GM18861 (cell line): ENCODE results near the gene CDR2L.
"Not testable (repeated sequence)": the region's sequence is repeated elsewhere in the genome, so short reads cannot be mapped to it uniquely, and the experiment has no call there.

ENCODE experiments used
- ATAC-seq: cut with Tn5 transposase; IDR thresholded peaks from one replicate; pipeline ENCODE4 v1.9.1; 2021; ENCODE audit not compliant: unreplicated experiment

The CDR2L gene

DNA sequence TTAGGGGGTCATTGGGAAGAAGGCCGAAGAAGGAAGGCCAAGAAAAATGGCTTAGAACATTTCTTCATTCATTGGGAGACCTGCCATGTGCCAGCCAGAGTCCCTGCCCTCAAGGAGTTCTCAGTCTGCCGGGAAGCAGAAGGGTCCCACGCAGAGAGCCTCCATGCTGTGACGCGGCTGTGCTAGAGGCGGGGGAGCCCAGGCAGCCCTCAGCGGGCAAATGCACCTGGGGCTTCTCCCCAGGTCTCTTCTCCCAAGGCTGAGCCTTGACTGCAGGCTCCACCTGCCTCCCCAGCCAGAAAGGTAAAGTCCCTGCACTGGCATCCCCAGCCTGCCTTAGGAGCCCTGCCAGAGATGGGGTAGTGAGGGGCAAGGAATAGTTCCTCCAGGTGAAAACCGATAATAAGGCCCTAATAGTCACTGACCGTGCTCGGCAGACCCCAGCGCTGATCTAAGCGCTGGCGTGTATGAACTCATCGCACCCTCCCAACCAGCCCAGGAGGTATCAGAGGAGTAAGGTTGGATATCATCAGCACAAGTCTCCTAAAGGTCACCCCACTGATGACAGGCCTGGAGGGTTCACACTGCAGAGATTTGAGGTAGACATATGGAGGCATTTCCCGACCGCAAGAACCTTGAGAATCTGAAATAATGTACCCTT is 6.0 kb upstream of the CDR2L start:
- no peak for ATAC-seq

- no peak for ATAC-seq
Observed at GRCh38 chr17:74981979-74982662, 5.3 kb upstream of the CDR2L start.

DNA sequence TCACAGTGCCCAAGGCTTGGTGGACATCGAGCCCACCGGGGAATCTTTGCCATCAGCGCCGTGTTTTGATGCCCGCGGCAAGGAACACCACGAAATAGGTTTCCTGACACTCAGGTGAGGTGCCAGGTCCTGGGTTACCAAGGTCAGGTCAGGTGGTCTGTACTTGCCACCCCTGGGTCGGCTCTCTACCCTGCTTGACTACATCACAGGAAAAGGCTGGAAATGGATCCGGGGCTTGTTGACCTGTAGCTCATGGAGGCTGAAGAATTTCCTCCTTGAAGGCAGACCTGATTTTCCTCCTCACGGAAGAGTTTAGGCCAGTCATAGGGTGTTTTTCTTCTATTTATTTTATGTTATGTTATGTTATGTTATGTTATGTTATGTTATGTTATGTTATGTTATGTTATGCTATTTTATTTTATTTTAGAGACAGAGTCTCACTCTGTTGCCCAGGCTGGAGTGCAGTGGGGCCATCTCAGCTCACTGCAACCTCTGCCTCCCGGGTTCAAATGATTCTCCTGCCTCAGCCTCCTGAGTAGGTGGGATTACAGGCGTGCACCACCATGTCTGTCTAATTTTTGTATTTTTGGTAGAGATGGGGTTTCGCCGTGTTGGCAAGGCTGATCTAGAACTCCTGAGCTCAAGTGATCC is 4.6 kb upstream of the CDR2L start:
- not testable (repeated sequence) for ATAC-seq

DNA sequence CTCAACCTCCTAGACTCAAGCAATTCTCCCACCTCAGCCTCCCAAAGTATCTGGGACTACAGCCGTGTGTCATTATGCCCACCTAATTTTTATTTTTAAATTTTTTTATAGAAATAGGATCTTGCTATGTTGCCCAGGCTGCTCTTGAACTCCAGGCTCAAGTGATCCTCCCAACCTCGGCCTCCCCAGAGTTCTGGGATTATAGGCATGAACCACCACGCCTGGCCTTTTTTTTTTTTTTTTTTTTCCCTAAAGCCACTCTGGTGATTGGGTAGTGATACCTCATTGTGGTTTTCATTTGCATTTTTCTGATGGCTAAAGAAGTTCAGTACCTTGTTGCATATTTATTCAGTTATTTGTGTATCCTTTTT is 1.2 kb upstream of the CDR2L start:
- ATAC-seq: no peak

- no peak for ATAC-seq
Observed at GRCh38 chr17:74987909-74988711, 678 bp downstream of the CDR2L start.

DNA sequence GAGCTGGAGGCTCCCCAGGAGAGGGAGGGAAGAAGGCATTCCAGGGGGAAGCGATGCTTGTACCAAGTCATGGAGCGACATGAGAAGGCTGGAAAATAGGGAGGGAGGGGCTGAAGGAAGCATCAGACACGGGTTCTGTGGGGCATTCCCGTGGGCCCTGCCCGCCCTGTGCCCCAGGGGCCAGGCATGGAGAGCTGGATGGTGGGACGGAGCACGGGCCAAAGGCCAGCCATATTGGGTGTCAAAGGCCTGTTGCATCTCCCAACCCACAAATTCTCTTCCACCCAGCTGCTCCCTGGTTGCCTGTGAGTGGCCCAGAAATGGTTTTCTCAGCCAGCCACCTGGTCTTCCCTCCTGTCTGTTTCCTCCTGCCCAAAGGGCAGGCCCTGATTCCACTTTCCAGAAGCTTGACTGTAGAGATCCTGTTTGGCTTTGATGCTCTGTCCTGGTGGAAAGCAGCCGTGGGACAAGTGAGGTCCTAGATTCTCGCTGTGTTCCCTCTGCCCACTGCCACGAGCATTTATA is 3.2 kb downstream of the CDR2L start:
- ATAC-seq: no peak

DNA sequence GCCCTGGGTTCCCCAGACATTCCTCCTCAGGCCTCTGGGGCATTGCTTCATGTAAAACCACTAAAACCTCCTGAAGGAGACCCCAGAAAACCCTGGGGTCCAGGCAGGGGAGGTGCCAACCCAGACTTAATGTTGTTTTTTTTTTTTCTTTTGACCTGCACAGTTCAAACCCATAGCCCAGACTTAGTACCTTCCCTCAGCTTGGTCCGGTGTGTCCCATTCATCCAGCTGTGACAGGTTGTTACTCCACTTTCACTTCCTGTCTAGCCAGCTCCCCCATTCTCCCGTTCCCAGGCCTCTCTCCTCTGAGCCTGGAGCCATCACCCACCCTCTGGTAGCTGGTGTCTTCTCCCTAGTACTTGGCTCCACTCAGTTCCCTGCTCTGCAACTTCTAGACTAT is 4.8 kb downstream of the CDR2L start:
- ATAC-seq: no peak

- no peak for ATAC-seq
Observed at GRCh38 chr17:74994440-74994839, 7.0 kb downstream of the CDR2L start.

DNA sequence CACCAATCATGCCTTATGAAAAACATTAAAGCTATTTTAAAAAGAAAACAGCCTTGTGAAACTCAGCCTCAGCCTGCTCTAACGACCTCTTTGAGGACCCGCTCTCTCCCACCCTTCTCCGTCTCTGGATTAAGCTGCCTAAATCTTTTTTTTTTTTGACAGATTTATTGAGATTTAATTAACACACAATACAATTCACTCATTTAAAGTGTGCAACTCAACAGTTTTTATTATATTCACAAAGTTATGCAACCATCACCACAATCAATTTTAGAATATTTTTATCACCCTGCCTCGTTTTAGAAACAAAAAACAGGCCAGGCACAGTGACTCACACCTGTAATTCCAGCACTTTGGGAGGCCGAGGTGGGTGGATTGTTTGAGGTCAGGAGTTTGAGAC is 8.4 kb downstream of the CDR2L start:
- no peak for ATAC-seq

DNA sequence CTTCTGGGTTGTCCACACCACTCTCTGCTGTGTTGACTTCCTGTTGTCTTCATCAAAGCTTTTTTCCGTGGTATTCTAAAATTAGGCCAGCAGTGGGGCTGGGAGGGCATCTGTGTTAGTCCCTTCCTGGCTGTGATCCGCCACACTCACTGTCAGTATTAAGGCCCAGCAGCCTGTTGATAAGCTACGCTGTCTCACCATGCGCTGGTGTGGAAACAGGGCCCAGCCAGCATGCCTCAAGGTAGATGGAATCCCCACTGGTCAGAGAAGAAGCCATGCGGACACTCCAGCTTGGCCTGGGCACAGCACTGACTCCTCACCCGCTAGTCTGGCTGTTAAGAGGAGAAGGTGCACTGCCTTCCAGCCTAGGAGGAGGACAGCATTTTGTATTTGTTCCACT is 11.4 kb downstream of the CDR2L start:
- ATAC-seq: no peak

DNA sequence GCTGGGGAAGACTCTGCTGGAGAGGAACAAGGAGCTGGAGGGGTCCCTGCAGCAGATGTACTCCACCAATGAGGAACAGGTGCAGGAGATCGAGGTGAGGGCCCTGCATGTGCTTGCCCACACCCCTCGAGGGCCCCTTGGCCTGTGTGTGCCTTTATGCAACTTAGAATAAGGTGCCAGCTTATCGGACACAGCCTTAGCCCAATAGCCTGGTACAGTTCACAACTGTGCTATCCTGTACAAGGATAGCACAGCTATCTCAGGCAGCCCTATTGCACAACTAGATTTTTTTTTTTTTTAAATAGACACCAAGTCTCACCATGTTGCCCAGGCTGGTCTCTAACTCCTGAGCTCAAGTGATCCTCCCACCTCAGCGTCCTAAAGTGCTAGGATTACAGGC is 12.1 kb downstream of the CDR2L start:
- no peak for ATAC-seq

DNA sequence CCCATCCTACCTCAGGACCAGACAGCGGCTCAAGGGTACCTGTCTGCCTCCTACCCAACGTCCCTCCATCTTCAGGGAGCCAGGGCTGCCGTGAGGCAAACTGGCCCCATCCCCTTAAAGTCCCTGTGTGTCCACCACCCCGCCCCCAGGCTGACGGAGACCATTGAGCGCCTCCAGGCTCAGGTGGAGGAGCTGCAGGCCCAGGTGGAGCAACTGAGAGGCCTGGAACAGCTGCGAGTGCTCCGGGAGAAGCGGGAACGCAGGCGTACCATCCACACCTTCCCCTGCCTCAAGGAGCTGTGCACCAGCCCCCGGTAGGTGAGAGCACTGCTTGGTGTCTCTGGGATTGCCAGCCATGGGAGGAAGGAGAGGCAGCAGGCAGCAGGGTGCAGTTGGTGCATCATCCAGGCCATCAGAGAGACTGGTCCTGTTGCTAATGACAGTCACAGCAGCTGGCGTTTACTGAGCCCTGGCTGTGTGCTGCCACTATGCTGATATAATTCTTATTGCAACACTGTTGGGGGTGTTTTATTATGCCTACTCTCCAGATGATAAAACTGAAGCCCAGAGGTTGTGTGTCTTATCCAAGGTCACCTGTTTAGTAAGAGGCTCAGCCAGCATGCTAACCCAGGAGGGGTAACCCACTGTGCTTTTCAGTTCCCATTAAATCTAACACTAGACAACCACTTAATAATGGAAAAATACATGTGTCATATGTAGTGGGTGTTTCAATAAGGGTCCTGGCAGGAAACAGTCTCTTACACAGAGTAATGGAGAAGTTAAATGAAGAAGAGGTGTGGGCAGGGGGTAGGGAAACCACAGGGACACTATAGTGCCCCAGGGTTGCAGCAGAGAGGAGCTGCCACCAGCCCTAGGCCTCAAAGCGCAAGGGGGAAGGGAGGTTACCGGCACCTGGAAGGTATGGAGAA is 14.7 kb downstream of the CDR2L start:
- no peak for ATAC-seq

- ATAC-seq: no peak
Observed at GRCh38 chr17:75003070-75003956, 15.9 kb downstream of the CDR2L start.

DNA sequence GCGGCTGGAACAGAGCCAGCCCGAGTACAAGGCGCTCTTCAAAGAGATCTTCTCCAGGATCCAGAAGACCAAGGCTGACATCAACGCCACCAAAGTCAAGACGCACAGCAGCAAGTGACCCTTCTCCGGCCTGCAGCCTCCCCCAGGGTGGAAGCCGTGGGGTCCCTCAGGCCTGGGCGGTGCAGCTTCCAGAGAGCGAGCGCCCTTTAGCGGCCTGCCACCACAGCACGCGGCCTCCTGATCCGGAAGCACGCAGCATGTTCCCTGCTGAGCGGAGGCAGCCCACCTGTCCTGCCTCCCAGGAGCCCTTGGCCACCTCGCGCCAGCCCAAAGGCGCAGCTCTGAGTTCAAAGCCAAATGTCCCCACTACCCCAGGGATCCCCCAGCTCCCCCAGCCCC is 16.5 kb downstream of the CDR2L start:
- ATAC-seq: no peak

GRCh38 chr17:75004371-75004770 is 16.9 kb downstream of the CDR2L start:
- no peak for ATAC-seq

DNA sequence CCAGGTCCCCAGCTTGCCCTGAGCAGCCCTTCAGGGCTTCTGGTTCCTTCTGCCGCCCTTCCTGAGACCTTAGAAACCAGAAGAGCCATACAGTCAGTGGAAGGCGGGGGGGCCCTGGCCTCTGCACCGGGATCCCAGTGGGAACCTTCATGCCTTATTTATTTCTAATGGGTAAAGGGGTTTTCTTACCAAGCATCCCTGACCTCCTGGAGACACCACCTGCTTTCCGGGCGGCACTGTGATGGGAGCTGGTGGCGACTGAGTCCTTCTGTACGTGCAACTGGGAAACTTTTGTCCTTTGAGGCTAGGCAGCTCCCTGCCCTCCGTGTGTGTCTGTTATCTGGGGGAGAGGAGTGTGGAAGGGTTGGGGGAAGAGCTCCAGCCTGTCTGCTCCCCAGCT is 17.9 kb downstream of the CDR2L start:
- ATAC-seq: no peak

DNA sequence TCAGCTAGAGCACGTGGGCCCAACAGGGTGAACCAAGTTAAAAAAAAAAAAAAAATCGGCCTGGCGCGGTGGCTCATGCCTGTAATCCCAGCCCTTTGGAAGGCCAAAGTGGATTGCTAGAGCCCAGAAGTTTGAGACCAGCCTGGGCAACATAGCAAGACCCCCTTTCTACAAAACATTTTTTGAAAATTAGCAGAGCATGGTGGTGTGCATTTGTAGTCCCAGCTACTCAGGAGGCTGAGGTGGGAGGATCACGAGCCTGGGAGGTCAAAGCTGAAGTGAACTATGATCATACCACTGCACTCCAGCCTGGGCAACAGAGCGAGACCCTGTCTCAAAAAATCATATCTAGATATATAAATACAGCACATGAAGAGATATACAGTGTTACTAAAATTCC is 18.7 kb downstream of the CDR2L start:
- ATAC-seq: not testable (repeated sequence)

DNA sequence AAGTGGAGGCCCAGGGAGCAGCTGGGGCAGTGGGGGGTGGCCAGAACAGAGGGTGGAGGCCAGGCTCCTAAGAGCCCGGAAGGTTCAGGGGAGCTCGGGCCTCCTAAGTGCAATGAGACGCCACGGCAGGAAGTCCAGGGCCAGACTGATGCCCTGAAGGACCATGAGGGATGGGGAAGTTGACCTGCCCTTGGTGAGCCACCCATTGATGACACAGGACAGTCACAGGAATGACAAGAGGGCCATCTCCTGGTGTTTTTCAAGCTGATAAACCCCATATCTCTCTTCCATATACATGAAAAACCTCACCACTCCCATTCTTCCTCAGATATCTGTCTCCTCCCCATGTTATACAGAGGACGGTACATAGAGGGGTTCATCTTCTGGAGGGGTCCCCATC is 19.2 kb downstream of the CDR2L start:
- no peak for ATAC-seq

DNA sequence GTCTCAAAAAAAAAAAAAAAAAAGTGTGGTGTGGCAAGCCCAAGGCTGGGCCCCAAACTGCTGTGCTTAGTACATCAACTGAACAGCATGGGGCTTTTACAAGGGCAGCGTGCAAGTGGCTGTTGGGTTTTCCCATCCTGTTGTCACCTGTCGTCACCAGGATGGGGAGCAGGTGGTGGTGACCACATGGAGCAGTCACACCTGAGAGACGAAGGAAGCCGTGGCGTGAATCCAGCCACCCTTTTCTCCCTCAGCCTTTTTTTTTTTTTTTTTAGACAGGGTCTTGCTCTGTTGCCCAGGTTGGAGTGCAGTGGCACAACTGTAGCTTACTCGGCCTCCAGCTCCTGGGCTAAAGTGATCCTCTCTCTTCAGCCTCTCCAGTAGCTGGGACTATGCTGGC is 20.9 kb downstream of the CDR2L start:
- no peak for ATAC-seq
